NCI-H82 treated with DMSO at 0.1 percent for 48 hours (cell line): ENCODE measurements around the gene PER1.
A peak's percentile ranks its signal among the peaks of the same experiment; 100 is the strongest.

Experiments used
- DNase-seq: peaks from one replicate; lab custom pipeline; 2025; ENCODE audit not compliant: unreplicated experiment; lab: John Stamatoyannopoulos, UW

PER1 gene

GRCh38 chr17:8152112-8152775, at the start of gene PER1:
Gene PER1, minus strand, starts transcription at chr17:8152404. Its CDS starts 1,698 bp downstream, at chr17:8150706.
- DNase-seq = peak; percentile 96

- DNase-seq = peak; percentile 99
Observed at GRCh38 chr17:8192070-8192815, 40.0 kb upstream of the PER1 start.

- no peak for DNase-seq
Observed at GRCh38 chr17:8190506-8190905, 38.3 kb upstream of the PER1 start.

- DNase-seq = peak; percentile 99
Observed at GRCh38 chr17:8189711-8190477, 37.7 kb upstream of the PER1 start, which contains the start of gene BORCS6. Gene BORCS6, minus strand, starts transcription at chr17:8190180. Its CDS starts 40 bp downstream, at chr17:8190140.

- no peak for DNase-seq
Observed at GRCh38 chr17:8189041-8189710, 37.0 kb upstream of the PER1 start.

- DNase-seq = no peak
Observed at GRCh38 chr17:8188263-8188839, 36.1 kb upstream of the PER1 start.

- peak; percentile 99 for DNase-seq
Observed at GRCh38 chr17:8187517-8188262, 35.5 kb upstream of the PER1 start.

- peak; percentile 97 for DNase-seq
Observed at GRCh38 chr17:8186787-8187516, 34.7 kb upstream of the PER1 start.

- DNase-seq = no peak
Observed at GRCh38 chr17:8186446-8186786, 34.2 kb upstream of the PER1 start.

GRCh38 chr17:8185582-8186445, 33.6 kb upstream of the PER1 start:
- peak; percentile 82 for DNase-seq

GRCh38 chr17:8176998-8177731, 25.0 kb upstream of the PER1 start:
- no peak for DNase-seq

GRCh38 chr17:8176197-8176940, 24.2 kb upstream of the PER1 start, which contains the start of gene TMEM107:
Gene TMEM107, minus strand, starts transcription at chr17:8176380. Its CDS starts 94 bp downstream, at chr17:8176286.
- DNase-seq = peak; percentile 84

- no peak for DNase-seq
Observed at GRCh38 chr17:8175795-8176196, 23.6 kb upstream of the PER1 start.

- no peak for DNase-seq
Observed at GRCh38 chr17:8173871-8174322, 21.7 kb upstream of the PER1 start.

- peak; percentile 99 for DNase-seq
Observed at GRCh38 chr17:8173056-8173870, 21.1 kb upstream of the PER1 start.

GRCh38 chr17:8170186-8170585, 18.0 kb upstream of the PER1 start:
- peak; percentile 77 for DNase-seq
